Large intestine (tissue), 12 donors: Measurements from ENCODE around the gene CEBPB. TPM values are rescaled to one million over a fixed set of nuclear protein-coding genes. Genes with fewer than 3 reads are reported as not detected.

Experiments
- DNase-seq, 2 donors: peaks; one replicate each; pipeline versions ENCODE4 v3.0.0 to v3.0.0-alpha.2; 2013
- H3K27ac ChIP-seq: one replicate; pipeline ENCODE4 v1.5.1; 2013; ENCODE audit warnings: low read length
- H3K27me3 ChIP-seq: 2 replicates; pipeline ENCODE4 v1.6.1; 2013; ENCODE audit warnings: low read length; ENCODE audit not compliant: control insufficient read depth, insufficient read depth
- H3K36me3 ChIP-seq: 2 replicates; pipeline ENCODE4 v1.6.1; 2013; ENCODE audit warnings: low read length; ENCODE audit not compliant: control insufficient read depth, insufficient read depth
- H3K4me1 ChIP-seq: one replicate; pipeline ENCODE4 v1.6.1; 2013; ENCODE audit warnings: low read length; ENCODE audit not compliant: control insufficient read depth, insufficient read depth
- H3K4me3 ChIP-seq: one replicate; pipeline ENCODE4 v1.5.1; 2013; ENCODE audit warnings: low read length
- H3K9me3 ChIP-seq: one replicate; pipeline ENCODE4 v1.6.1; 2013; ENCODE audit warnings: mild to moderate bottlenecking, low read depth, low read length, moderate library complexity; ENCODE audit not compliant: control insufficient read depth
- WGBS: methylation state at CpG from one replicate; pipeline ENCODE4 v1.1.5; 2013; ENCODE audit warnings: low lambda C conversion rate; ENCODE audit not compliant: insufficient coverage; 5-methylcytosine and 5-hydroxymethylcytosine counted together
- long read RNA-seq, 11 donors: transcript quantifications; one replicate each; lab custom pipeline, GENCODE V29; 2026
- polyA plus RNA-seq: library from polyadenylated mRNA; unstranded; fragments of 120-200 nt; gene quantifications from one replicate; pipeline ENCODE4 v1.2.1, GENCODE V29; 2013

Gene CEBPB
- polyA plus RNA-seq, result 28.4 TPM
- long read RNA-seq, donor 1, transcript CEBPB-201 (1 exons, 1,956 nt), result major isoform, 23 of 23 reads
- long read RNA-seq, donor 1, partial matches to known transcripts, result 0 of 23 reads
- long read RNA-seq, donor 1, other reads (novel, unspliced or antisense), result 0 of 23 reads
- long read RNA-seq, donor 2, transcript CEBPB-201 (1 exons, 1,956 nt), result major isoform, 51 of 51 reads
- long read RNA-seq, donor 2, partial matches to known transcripts, result 0 of 51 reads
- long read RNA-seq, donor 2, other reads (novel, unspliced or antisense), result 0 of 51 reads
- long read RNA-seq, donor 3, transcript CEBPB-201 (1 exons, 1,956 nt), result major isoform, 124 of 124 reads
- long read RNA-seq, donor 3, partial matches to known transcripts, result 0 of 124 reads
- long read RNA-seq, donor 3, other reads (novel, unspliced or antisense), result 0 of 124 reads
- long read RNA-seq, donor 4, transcript CEBPB-201 (1 exons, 1,956 nt), result major isoform, 7 of 7 reads
- long read RNA-seq, donor 4, partial matches to known transcripts, result 0 of 7 reads
- long read RNA-seq, donor 4, other reads (novel, unspliced or antisense), result 0 of 7 reads
- long read RNA-seq, donor 5, transcript CEBPB-201 (1 exons, 1,956 nt), result major isoform, 22 of 22 reads
- long read RNA-seq, donor 5, partial matches to known transcripts, result 0 of 22 reads
- long read RNA-seq, donor 5, other reads (novel, unspliced or antisense), result 0 of 22 reads
- long read RNA-seq, donor 6, transcript CEBPB-201 (1 exons, 1,956 nt), result major isoform, 95 of 95 reads
- long read RNA-seq, donor 6, partial matches to known transcripts, result 0 of 95 reads
- long read RNA-seq, donor 6, other reads (novel, unspliced or antisense), result 0 of 95 reads
- long read RNA-seq, donor 7, transcript CEBPB-201 (1 exons, 1,956 nt), result major isoform, 22 of 22 reads
- long read RNA-seq, donor 7, partial matches to known transcripts, result 0 of 22 reads
- long read RNA-seq, donor 7, other reads (novel, unspliced or antisense), result 0 of 22 reads
- long read RNA-seq, donor 8, transcript CEBPB-201 (1 exons, 1,956 nt), result major isoform, 67 of 67 reads
- long read RNA-seq, donor 8, partial matches to known transcripts, result 0 of 67 reads
- long read RNA-seq, donor 8, other reads (novel, unspliced or antisense), result 0 of 67 reads
- long read RNA-seq, donor 9, transcript CEBPB-201 (1 exons, 1,956 nt), result major isoform, 37 of 37 reads
- long read RNA-seq, donor 9, partial matches to known transcripts, result 0 of 37 reads
- long read RNA-seq, donor 9, other reads (novel, unspliced or antisense), result 0 of 37 reads
- long read RNA-seq, donor 10, transcript CEBPB-201 (1 exons, 1,956 nt), result major isoform, 50 of 50 reads
- long read RNA-seq, donor 10, partial matches to known transcripts, result 0 of 50 reads
- long read RNA-seq, donor 10, other reads (novel, unspliced or antisense), result 0 of 50 reads
- long read RNA-seq, donor 11, transcript CEBPB-201 (1 exons, 1,956 nt), result major isoform, 49 of 49 reads
- long read RNA-seq, donor 11, partial matches to known transcripts, result 0 of 49 reads
- long read RNA-seq, donor 11, other reads (novel, unspliced or antisense), result 0 of 49 reads

GRCh38 chr20:50190251-50191064 lies at the start of gene CEBPB:
TSS of gene CEBPB (plus strand) at chr20:50190830. CDS start at chr20:50191034, 204 bp downstream.
- H3K27me3 ChIP-seq, result no peaks in the 10 kb centered on the region
- H3K36me3 ChIP-seq, result peaks cover 17% of the 10 kb centered on the region
- no CpG with 5 or more reads among the region's 89 CpGs for WGBS
- H3K9me3 ChIP-seq, result no peaks in the 10 kb centered on the region
- DNase-seq, result peak; percentile 90 to 94
- peak within 1 kb of the TSS; percentile 80 for H3K4me3 ChIP-seq
- H3K27ac ChIP-seq, result peak within 1 kb of the TSS; percentile 94
- peaks cover 53% of the 10 kb centered on the region for H3K4me1 ChIP-seq

- Histone ChIP-seq H3K27ac (no peak overlapping the region), H3K36me3 (peaks cover 45% of the 10 kb centered on the region), H3K9me3 (no peaks in the 10 kb centered on the region), H3K4me3 (no peak overlapping the region), H3K4me1 (no peaks in the 10 kb centered on the region), H3K27me3 (no peaks in the 10 kb centered on the region)
- WGBS, result 100% methylated on average over 2 of the region's 6 CpGs
- no peak for DNase-seq
Measured at GRCh38 chr20:50141018-50141675, 49.5 kb upstream of the CEBPB start.

GRCh38 chr20:50141811-50142561 lies 48.6 kb upstream of the CEBPB start:
- Histone ChIP-seq H3K9me3 (no peaks in the 10 kb centered on the region), H3K27ac (no peak overlapping the region), H3K36me3 (peaks cover 50% of the 10 kb centered on the region), H3K27me3 (no peaks in the 10 kb centered on the region), H3K4me1 (no peaks in the 10 kb centered on the region), H3K4me3 (no peak overlapping the region)
- DNase-seq, result no peak
- 57% methylated on average over 1 of the region's 12 CpGs for WGBS

- WGBS, result 90% methylated on average over 2 of the region's 6 CpGs
- peaks cover 54% of the 10 kb centered on the region for H3K36me3 ChIP-seq
- H3K9me3 ChIP-seq, result no peaks in the 10 kb centered on the region
- no peaks in the 10 kb centered on the region for H3K4me1 ChIP-seq
- no peaks in the 10 kb centered on the region for H3K27me3 ChIP-seq
- no peak for DNase-seq
- H3K27ac ChIP-seq, result no peak overlapping the region
- H3K4me3 ChIP-seq, result no peak overlapping the region
Measured at GRCh38 chr20:50142812-50143211, 47.8 kb upstream of the CEBPB start.

- no peaks in the 10 kb centered on the region for H3K27me3 ChIP-seq
- H3K4me3 ChIP-seq, result no peak overlapping the region
- no peak overlapping the region for H3K27ac ChIP-seq
- WGBS, result 86% methylated on average over 1 of the region's 4 CpGs
- no peaks in the 10 kb centered on the region for H3K9me3 ChIP-seq
- H3K36me3 ChIP-seq, result peaks cover 59% of the 10 kb centered on the region
- no peak for DNase-seq
- H3K4me1 ChIP-seq, result no peaks in the 10 kb centered on the region
Measured at GRCh38 chr20:50144362-50144761, 46.3 kb upstream of the CEBPB start.

GRCh38 chr20:50145566-50145965 lies 45.1 kb upstream of the CEBPB start:
- no peak for DNase-seq
- Histone ChIP-seq H3K27me3 (no peaks in the 10 kb centered on the region), H3K9me3 (no peaks in the 10 kb centered on the region), H3K4me3 (no peak overlapping the region), H3K4me1 (peaks cover 2% of the 10 kb centered on the region), H3K36me3 (peaks cover 53% of the 10 kb centered on the region), H3K27ac (no peak overlapping the region)
- WGBS, result 100% methylated on average over 1 of the region's 6 CpGs

- no peak for DNase-seq
- H3K27me3 ChIP-seq, result no peaks in the 10 kb centered on the region
- H3K36me3 ChIP-seq, result peaks cover 48% of the 10 kb centered on the region
- no peak overlapping the region for H3K4me3 ChIP-seq
- no peaks in the 10 kb centered on the region for H3K9me3 ChIP-seq
- no CpG with 5 or more reads among the region's 6 CpGs for whole genome bisulfite sequencing
- no peak overlapping the region for H3K27ac ChIP-seq
- H3K4me1 ChIP-seq, result peaks cover 6% of the 10 kb centered on the region
Measured at GRCh38 chr20:50146214-50146613, 44.4 kb upstream of the CEBPB start.

- Histone ChIP-seq H3K27me3 (no peaks in the 10 kb centered on the region), H3K36me3 (peaks cover 40% of the 10 kb centered on the region), H3K4me3 (no peak overlapping the region), H3K27ac (no peak overlapping the region), H3K4me1 (peaks cover 14% of the 10 kb centered on the region), H3K9me3 (no peaks in the 10 kb centered on the region)
- WGBS, result no CpG with 5 or more reads among the region's 17 CpGs
- no peak for DNase-seq
Measured at GRCh38 chr20:50146732-50147662, 43.6 kb upstream of the CEBPB start.
